Measurements from ENCODE around the gene DNAJC30.
"Not testable (repeated sequence)": the region's sequence is repeated elsewhere in the genome, so short reads cannot be mapped to it uniquely, and the experiment has no call there.

Gene DNAJC30

DNA sequence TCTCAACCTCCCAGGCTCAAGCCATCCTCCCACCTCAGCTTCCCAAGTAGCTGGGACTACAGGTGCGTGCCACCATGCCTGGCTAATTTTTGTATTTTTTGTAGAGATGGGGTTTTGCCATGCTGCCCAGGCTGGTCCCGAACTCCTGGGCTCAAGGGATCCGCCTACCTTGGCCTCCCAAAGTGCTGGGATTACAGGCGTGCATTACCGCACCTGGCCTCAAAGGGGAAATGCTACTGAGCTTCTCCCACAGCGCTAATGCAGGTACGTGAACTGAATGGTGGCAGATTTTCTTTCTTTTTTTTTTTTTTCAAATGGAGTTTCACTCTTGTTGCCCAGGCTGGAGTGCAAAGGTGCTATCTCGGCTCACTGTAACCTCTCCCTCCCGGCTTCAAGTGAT is 7.2 kb downstream of the DNAJC30 start:
- H2AFZ ChIP-seq (ENCODE audit: insufficient read depth, low read length, poor library complexity); H3K9me3 ChIP-seq (ENCODE audit: insufficient read depth, low read depth, low read length); H3K4me3 ChIP-seq (ENCODE audit: low read depth, low read length); H4K8ac ChIP-seq (ENCODE audit: low read depth, low read length); H3K18ac ChIP-seq (ENCODE audit: low read length); H3K14ac ChIP-seq (ENCODE audit: low read length); H3K79me2 ChIP-seq (ENCODE audit: control insufficient read depth, insufficient read depth, low read length, poor library complexity); H3K27me3 ChIP-seq (ENCODE audit: insufficient read depth, low read length); H2BK5ac ChIP-seq (ENCODE audit: low read depth, low read length, poor library complexity); H2AK5ac ChIP-seq (ENCODE audit: low read length); H3K4ac ChIP-seq (ENCODE audit: low read depth, low read length); H3K4me2 ChIP-seq (ENCODE audit: low read length); H3K27ac ChIP-seq (ENCODE audit: low read depth, low read length); H2BK12ac ChIP-seq (ENCODE audit: low read length); H3K23ac ChIP-seq (ENCODE audit: low read length); H4K91ac ChIP-seq (ENCODE audit: low read depth, low read length); H4K12ac ChIP-seq (ENCODE audit: low read depth, low read length); H3K36me3 ChIP-seq (ENCODE audit: control insufficient read depth in 1 of 2, insufficient read depth in 2 of 2, low read length in 2 of 2); H3K4me1 ChIP-seq (ENCODE audit: control insufficient read depth in 1 of 2, insufficient read depth in 2 of 2, low read length in 2 of 2); H3K79me1 ChIP-seq (ENCODE audit: low read length); H3K9ac ChIP-seq (ENCODE audit: low read length); H2BK120ac ChIP-seq (ENCODE audit: insufficient read depth, low read length, poor library complexity): not testable (repeated sequence)
- peak in 1 of 2 donors; percentile 36 for DNase-seq
- WGBS (ENCODE audit: extremely low coverage, insufficient coverage, insufficient read length) = no CpG with 5 or more reads among the region's 9 CpGs

- H3K27me3 ChIP-seq (ENCODE audit: insufficient read depth, low read length) = no peaks in the 10 kb centered on the region
- DNase-seq = no peak
- no peak overlapping the region for H3K9ac ChIP-seq (ENCODE audit: low read length)
- no peak overlapping the region for H2BK120ac ChIP-seq (ENCODE audit: insufficient read depth, low read length, poor library complexity)
- no peak overlapping the region for H2AK5ac ChIP-seq (ENCODE audit: low read length)
- H3K4me1 ChIP-seq (ENCODE audit: control insufficient read depth in 1 of 2, insufficient read depth in 2 of 2, low read length in 2 of 2) = no peaks in the 10 kb centered on the region
- H3K4ac ChIP-seq (ENCODE audit: low read depth, low read length) = no peak overlapping the region
- no peak overlapping the region for H3K23ac ChIP-seq (ENCODE audit: low read length)
- H3K27ac ChIP-seq (ENCODE audit: low read depth, low read length) = no peak overlapping the region
- no peak overlapping the region for H4K91ac ChIP-seq (ENCODE audit: low read depth, low read length)
- H3K14ac ChIP-seq (ENCODE audit: low read length) = no peak overlapping the region
- no peaks in the 10 kb centered on the region for H3K79me2 ChIP-seq (ENCODE audit: control insufficient read depth, insufficient read depth, low read length, poor library complexity)
- no peak overlapping the region for H4K8ac ChIP-seq (ENCODE audit: low read depth, low read length)
- WGBS (ENCODE audit: extremely low coverage, insufficient coverage, insufficient read length) = no CpG with 5 or more reads among the region's 1 CpG
- no peak overlapping the region for H3K4me2 ChIP-seq (ENCODE audit: low read length)
- H3K9me3 ChIP-seq (ENCODE audit: insufficient read depth, low read depth, low read length) = peaks cover 6% of the 10 kb centered on the region
- no peak overlapping the region for H2BK12ac ChIP-seq (ENCODE audit: low read length)
- no peak overlapping the region for H3K4me3 ChIP-seq (ENCODE audit: low read depth, low read length)
- H2BK5ac ChIP-seq (ENCODE audit: low read depth, low read length, poor library complexity) = no peak overlapping the region
- peaks cover 6 to 9% of the 10 kb centered on the region in 2 experiments for H3K36me3 ChIP-seq (ENCODE audit: control insufficient read depth in 1 of 2, insufficient read depth in 2 of 2, low read length in 2 of 2)
- H3K79me1 ChIP-seq (ENCODE audit: low read length) = no peaks in the 10 kb centered on the region
- H3K18ac ChIP-seq (ENCODE audit: low read length) = no peak overlapping the region
- H2AFZ ChIP-seq (ENCODE audit: insufficient read depth, low read length, poor library complexity) = no peak overlapping the region
- H4K12ac ChIP-seq (ENCODE audit: low read depth, low read length) = no peak overlapping the region
Measured at GRCh38 chr7:73674468-73675124, 8.7 kb downstream of the DNAJC30 start.

- no peak overlapping the region for H2BK5ac ChIP-seq (ENCODE audit: low read depth, low read length, poor library complexity)
- no peak overlapping the region for H3K18ac ChIP-seq (ENCODE audit: low read length)
- DNase-seq = no peak
- H3K36me3 ChIP-seq (ENCODE audit: control insufficient read depth in 1 of 2, insufficient read depth in 2 of 2, low read length in 2 of 2) = no peaks in the 10 kb centered on the region
- H3K14ac ChIP-seq (ENCODE audit: low read length) = no peak overlapping the region
- H3K9ac ChIP-seq (ENCODE audit: low read length) = no peak overlapping the region
- no peak overlapping the region for H3K23ac ChIP-seq (ENCODE audit: low read length)
- peaks cover 5% of the 10 kb centered on the region for H3K9me3 ChIP-seq (ENCODE audit: insufficient read depth, low read depth, low read length)
- H4K12ac ChIP-seq (ENCODE audit: low read depth, low read length) = no peak overlapping the region
- H2AK5ac ChIP-seq (ENCODE audit: low read length) = no peak overlapping the region
- no peak overlapping the region for H3K27ac ChIP-seq (ENCODE audit: low read depth, low read length)
- no peaks in the 10 kb centered on the region for H3K27me3 ChIP-seq (ENCODE audit: insufficient read depth, low read length)
- no peak overlapping the region for H3K4me2 ChIP-seq (ENCODE audit: low read length)
- H2BK120ac ChIP-seq (ENCODE audit: insufficient read depth, low read length, poor library complexity) = no peak overlapping the region
- WGBS (ENCODE audit: extremely low coverage, insufficient coverage, insufficient read length) = no CpG with 5 or more reads among the region's 15 CpGs
- H4K91ac ChIP-seq (ENCODE audit: low read depth, low read length) = no peak overlapping the region
- peaks cover 0 to 3% of the 10 kb centered on the region in 2 experiments for H3K4me1 ChIP-seq (ENCODE audit: control insufficient read depth in 1 of 2, insufficient read depth in 2 of 2, low read length in 2 of 2)
- no peak overlapping the region for H3K4me3 ChIP-seq (ENCODE audit: low read depth, low read length)
- no peak overlapping the region for H4K8ac ChIP-seq (ENCODE audit: low read depth, low read length)
- no peak overlapping the region for H2BK12ac ChIP-seq (ENCODE audit: low read length)
- H3K79me1 ChIP-seq (ENCODE audit: low read length) = no peaks in the 10 kb centered on the region
- no peaks in the 10 kb centered on the region for H3K79me2 ChIP-seq (ENCODE audit: control insufficient read depth, insufficient read depth, low read length, poor library complexity)
- H3K4ac ChIP-seq (ENCODE audit: low read depth, low read length) = no peak overlapping the region
- no peak overlapping the region for H2AFZ ChIP-seq (ENCODE audit: insufficient read depth, low read length, poor library complexity)
Measured at GRCh38 chr7:73671857-73672445, 11.3 kb downstream of the DNAJC30 start.

- no peak overlapping the region for H3K4me2 ChIP-seq (ENCODE audit: low read length)
- no peak overlapping the region for H2AK5ac ChIP-seq (ENCODE audit: low read length)
- H3K36me3 ChIP-seq (ENCODE audit: control insufficient read depth in 1 of 2, insufficient read depth in 2 of 2, low read length in 2 of 2) = no peaks in the 10 kb centered on the region
- no peak overlapping the region for H4K8ac ChIP-seq (ENCODE audit: low read depth, low read length)
- no peak overlapping the region for H2AFZ ChIP-seq (ENCODE audit: insufficient read depth, low read length, poor library complexity)
- H3K9me3 ChIP-seq (ENCODE audit: insufficient read depth, low read depth, low read length) = peaks cover 5% of the 10 kb centered on the region
- no peak overlapping the region for H3K4me3 ChIP-seq (ENCODE audit: low read depth, low read length)
- H3K4me1 ChIP-seq (ENCODE audit: control insufficient read depth in 1 of 2, insufficient read depth in 2 of 2, low read length in 2 of 2) = peaks cover 0 to 3% of the 10 kb centered on the region in 2 experiments
- H3K4ac ChIP-seq (ENCODE audit: low read depth, low read length) = no peak overlapping the region
- DNase-seq = no peak
- no peaks in the 10 kb centered on the region for H3K27me3 ChIP-seq (ENCODE audit: insufficient read depth, low read length)
- no peak overlapping the region for H2BK5ac ChIP-seq (ENCODE audit: low read depth, low read length, poor library complexity)
- H2BK120ac ChIP-seq (ENCODE audit: insufficient read depth, low read length, poor library complexity) = no peak overlapping the region
- H4K12ac ChIP-seq (ENCODE audit: low read depth, low read length) = no peak overlapping the region
- no peak overlapping the region for H3K14ac ChIP-seq (ENCODE audit: low read length)
- no CpG with 5 or more reads among the region's 12 CpGs for WGBS (ENCODE audit: extremely low coverage, insufficient coverage, insufficient read length)
- no peak overlapping the region for H3K27ac ChIP-seq (ENCODE audit: low read depth, low read length)
- no peak overlapping the region for H3K23ac ChIP-seq (ENCODE audit: low read length)
- no peak overlapping the region for H3K18ac ChIP-seq (ENCODE audit: low read length)
- no peak overlapping the region for H4K91ac ChIP-seq (ENCODE audit: low read depth, low read length)
- H3K79me1 ChIP-seq (ENCODE audit: low read length) = no peaks in the 10 kb centered on the region
- H2BK12ac ChIP-seq (ENCODE audit: low read length) = no peak overlapping the region
- H3K9ac ChIP-seq (ENCODE audit: low read length) = no peak overlapping the region
- H3K79me2 ChIP-seq (ENCODE audit: control insufficient read depth, insufficient read depth, low read length, poor library complexity) = no peaks in the 10 kb centered on the region
Measured at GRCh38 chr7:73671322-73671661, 12.0 kb downstream of the DNAJC30 start.
